ENCODE data around the gene FNDC3B.

GRCh38 chr3:172371544-172371943, 332.2 kb downstream of the FNDC3B start:
- TF ChIP-seq ELK1 (CRISPR knock-in tag; IDR thresholded peaks at IDR 0.05) (no peak), AFF1 (IDR thresholded peaks at IDR 0.05; ENCODE audit: low read depth in 1 of 2, partially characterized antibody in 2 of 2) (no peak), NCOA2 (IDR thresholded peaks at IDR 0.05; ENCODE audit: partially characterized antibody in 2 of 2) (no peak), SRF (CRISPR knock-in tag; IDR thresholded peaks at IDR 0.05) (no peak), TAF15 (IDR thresholded peaks at IDR 0.05; ENCODE audit: low read depth, low read length) (no peak), CTCF (IDR thresholded peaks at IDR 0.05 in 2 of 3, conservative IDR thresholded peaks at IDR 0.05 in 1 of 3; ENCODE audit: insufficient read depth in 2 of 3, low read depth in 1 of 3, low read length in 3 of 3) (no peak), RBM34 (IDR thresholded peaks at IDR 0.05; ENCODE audit: borderline replicate concordance, insufficient read depth, low read length) (no peak), EP300 (IDR thresholded peaks at IDR 0.05; ENCODE audit: low read length) (no peak), THRB (CRISPR knock-in tag; conservative IDR thresholded peaks at IDR 0.05) (no peak), MXI1 (IDR thresholded peaks at IDR 0.05; ENCODE audit: low read depth, low read length) (no peak), NR1H2 (CRISPR knock-in tag; IDR thresholded peaks at IDR 0.05) (no peak)
